NCI-H510A treated with DMSO at 0.1 percent for 48 hours (cell line): ENCODE data around the gene GNAT3.

ENCODE experiments used
- DNase-seq: peaks from one replicate; lab custom pipeline; 2025; lab: John Stamatoyannopoulos, UW

The GNAT3 gene

GRCh38 chr7:80500325-80500724 lies 11.5 kb downstream of the GNAT3 start:
- no peak for DNase-seq

- no peak for DNase-seq
Observed at GRCh38 chr7:80499350-80499953, 12.4 kb downstream of the GNAT3 start.

GRCh38 chr7:80498481-80499349 lies 13.1 kb downstream of the GNAT3 start:
- no peak for DNase-seq

- DNase-seq: no peak
Observed at GRCh38 chr7:80496586-80496985, 15.3 kb downstream of the GNAT3 start.

GRCh38 chr7:80493121-80493849 lies 18.6 kb downstream of the GNAT3 start:
- no peak for DNase-seq

- DNase-seq: no peak
Observed at GRCh38 chr7:80491462-80491861, 20.4 kb downstream of the GNAT3 start.

GRCh38 chr7:80488851-80489370 lies 23.0 kb downstream of the GNAT3 start:
- DNase-seq: no peak

GRCh38 chr7:80488406-80488805 lies 23.5 kb downstream of the GNAT3 start:
- no peak for DNase-seq

- no peak for DNase-seq
Observed at GRCh38 chr7:80485721-80486120, 26.1 kb downstream of the GNAT3 start.

GRCh38 chr7:80482950-80483349 lies 28.9 kb downstream of the GNAT3 start:
- DNase-seq: no peak

GRCh38 chr7:80481196-80481884 lies 30.5 kb downstream of the GNAT3 start:
- DNase-seq: no peak

- no peak for DNase-seq
Observed at GRCh38 chr7:80480566-80480965, 31.3 kb downstream of the GNAT3 start.

GRCh38 chr7:80478683-80479082 lies 33.2 kb downstream of the GNAT3 start:
- no peak for DNase-seq

GRCh38 chr7:80476035-80476434 lies 35.8 kb downstream of the GNAT3 start:
- no peak for DNase-seq

GRCh38 chr7:80475383-80475782 lies 36.5 kb downstream of the GNAT3 start:
- DNase-seq: no peak

- DNase-seq: no peak
Observed at GRCh38 chr7:80473751-80474150, 38.1 kb downstream of the GNAT3 start.

GRCh38 chr7:80472491-80473200 lies 39.2 kb downstream of the GNAT3 start:
- no peak for DNase-seq

- no peak for DNase-seq
Observed at GRCh38 chr7:80468931-80469714, 42.7 kb downstream of the GNAT3 start.

GRCh38 chr7:80467069-80467468 lies 44.8 kb downstream of the GNAT3 start:
- DNase-seq: no peak

GRCh38 chr7:80466636-80467035 lies 45.2 kb downstream of the GNAT3 start:
- DNase-seq: no peak

- DNase-seq: no peak
Observed at GRCh38 chr7:80464211-80464610, 47.7 kb downstream of the GNAT3 start.
